GM12878 (cell line): ENCODE results near the gene CACUL1. TPM values are rescaled to one million over a fixed set of nuclear protein-coding genes. Genes with fewer than 3 reads are reported as not detected.

Experiments used
- ATAC-seq: fragments of 200-7000 bp; cut with Tn5 transposase; 3 replicates; pipeline ENCODE4 v1.9.1; 2020; ENCODE audit warnings: mild to moderate bottlenecking, moderate library complexity
- BruUV-seq: library from RNA; stranded (reverse); fragments of 400-500 nt; replicated peaks from 2 replicates; lab custom pipeline; 2021; lab: Mats Ljungman, UMichigan
- CTCF ChIA-PET: fragments of 300-600 bp; sonication (Branson Sonifier 250); formaldehyde crosslinking; extraction: SDS; loops from one replicate; lab custom pipeline; 2021; ENCODE audit warnings: inconsistent platforms; lab: Yijun Ruan, JAX
- POLR2A ChIA-PET: fragments of 350-600 bp; formaldehyde crosslinking; extraction: SDS; loops from one replicate; lab custom pipeline; 2021; ENCODE audit warnings: inconsistent platforms; lab: Charles Lee
- RAD21 ChIA-PET: fragments of 300-600 bp; sonication (Branson Sonifier 250); formaldehyde crosslinking; loops from one replicate; lab custom pipeline; 2023; ENCODE audit warnings: antibody characterized with exemption; ENCODE audit not compliant: unreplicated experiment; lab: Charles Lee
- SMC1A ChIA-PET: fragments of 300-600 bp; sonication (Branson Sonifier 250); formaldehyde crosslinking; loops from one replicate; lab custom pipeline; 2023; ENCODE audit not compliant: unreplicated experiment, uncharacterized antibody; lab: Charles Lee
- DNase-seq: peaks from one replicate; pipeline ENCODE4 v3.0.0-alpha.2; 2011; ENCODE audit warnings: low read depth, low spot score
- FAIRE-seq: peaks from 3 replicates; lab custom pipeline; 2011; peaks lifted over from hg19 to GRCh38; lab: Jason Lieb, UNC
- H2AFZ ChIP-seq: 2 replicates; pipeline ENCODE4 v1.6.0; 2011; ENCODE audit warnings: low read depth, low read length, control low read depth; ENCODE audit not compliant: control insufficient read depth
- H3K27ac ChIP-seq: 2 replicates; pipeline ENCODE4 v1.5.1; 2011; ENCODE audit warnings: control low read depth; ENCODE audit not compliant: control insufficient read depth, insufficient read depth
- H3K27me3 ChIP-seq, 2 experiments: replicated peaks in 1 of 2; 2 replicates each; pipeline versions ENCODE4 v1.6.0 to v1.6.1; 2011; ENCODE audit warnings: low read length in 1 of 2; ENCODE audit not compliant: control insufficient read depth in 2 of 2, insufficient read depth in 2 of 2
- H3K36me3 ChIP-seq, 2 experiments: 2 replicates each; pipeline ENCODE4 v1.5.1; 2011; ENCODE audit warnings: low read length in 1 of 2; ENCODE audit not compliant: control insufficient read depth in 2 of 2, insufficient read depth in 2 of 2
- H3K4me1 ChIP-seq: 2 replicates; pipeline ENCODE4 v1.6.1; 2011; ENCODE audit warnings: mild to moderate bottlenecking, low read length, moderate library complexity, mixed read lengths; ENCODE audit not compliant: control insufficient read depth, insufficient read depth
- H3K4me2 ChIP-seq: 2 replicates; pipeline ENCODE4 v1.6.0; 2011; ENCODE audit warnings: control low read depth; ENCODE audit not compliant: control insufficient read depth, insufficient read depth
- H3K4me3 ChIP-seq: fragments of 200-600 bp; sonication (generic); 2 replicates; pipeline ENCODE4 v1.5.1; 2016
- H3K79me2 ChIP-seq: 2 replicates; pipeline ENCODE4 v1.6.0; 2011; ENCODE audit warnings: low read length; ENCODE audit not compliant: control insufficient read depth, insufficient read depth
- H3K9ac ChIP-seq: 2 replicates; pipeline ENCODE4 v1.8.0; 2011; ENCODE audit warnings: low read length, control low read depth, mixed read lengths; ENCODE audit not compliant: control insufficient read depth, insufficient read depth
- H3K9me3 ChIP-seq: replicated peaks from 3 replicates; pipeline ENCODE4 v1.5.1; 2011; ENCODE audit warnings: mild to moderate bottlenecking, low read length; ENCODE audit not compliant: control insufficient read depth, insufficient read depth
- H4K20me1 ChIP-seq: 2 replicates; pipeline ENCODE4 v1.6.0; 2011; ENCODE audit not compliant: control insufficient read depth, insufficient read depth
- ASH2L ChIP-seq: fragments of 300-600, 200-600 bp; sonication (generic); IDR thresholded peaks from 2 replicates; pipeline ENCODE4 v1.6.1; 2017; ENCODE audit warnings: low read depth, mild to moderate bottlenecking, borderline replicate concordance
- BCL3 ChIP-seq: IDR thresholded peaks from 2 replicates; pipeline ENCODE4 v1.6.1; 2011; ENCODE audit warnings: borderline replicate concordance, low read depth, mild to moderate bottlenecking, moderate library complexity, low read length; ENCODE audit not compliant: insufficient read depth, poor library complexity, severe bottlenecking
- MEF2A ChIP-seq: IDR thresholded peaks from 2 replicates; pipeline ENCODE4 v1.6.1; 2011; ENCODE audit warnings: low read depth, mild to moderate bottlenecking, low read length, moderate library complexity; ENCODE audit not compliant: insufficient read depth
- NFYA ChIP-seq: IDR thresholded peaks from 2 replicates; pipeline ENCODE4 v1.6.1; 2011; ENCODE audit warnings: low read depth, mild to moderate bottlenecking, low read length, improper control_type of control experiment, borderline replicate concordance
- NR2F1 ChIP-seq: fragments of 450-650 bp; conservative IDR thresholded peaks from 2 replicates; pipeline ENCODE4 v1.6.1; 2017; ENCODE audit warnings: mild to moderate bottlenecking
- PAX5 ChIP-seq: IDR thresholded peaks from 2 replicates; pipeline ENCODE4 v1.6.1; 2011; ENCODE audit warnings: low read depth, low read length, borderline replicate concordance
- SIN3A ChIP-seq: IDR thresholded peaks from 2 replicates; pipeline ENCODE4 v1.6.1; 2012; ENCODE audit warnings: low read depth, low read length, improper control_type of control experiment
- SMAD5 ChIP-seq: IDR thresholded peaks from 2 replicates; pipeline ENCODE4 v1.6.1; 2016; ENCODE audit warnings: antibody characterized with exemption, low read depth
- ZBTB40 ChIP-seq: fragments of 450-650 bp; IDR thresholded peaks from 2 replicates; pipeline ENCODE4 v1.6.1; 2016; ENCODE audit warnings: mild to moderate bottlenecking, moderate library complexity, borderline replicate concordance
- WGBS: methylation state at CpG from one replicate; pipeline ENCODE4 v1.1.6; 2016; ENCODE audit warnings: low lambda C conversion rate; ENCODE audit not compliant: insufficient replicate concordance, insufficient coverage; ENCODE audit errors: missing lambda C conversion rate; 5-methylcytosine and 5-hydroxymethylcytosine counted together
- in situ Hi-C: fragments of 300-500 bp; cut with MboI; formaldehyde crosslinking; loops from 9 replicates; pipeline ENCODE4 v1.14.3; 2018; ENCODE audit warnings: mixed read lengths
- intact Hi-C: fragments of 100-400 bp; cut with micrococcal nuclease; formaldehyde crosslinking; loops from one replicate; pipeline ENCODE4 v1.14.2; 2022; ENCODE audit not compliant: unreplicated experiment
- polyA plus RNA-seq, 11 experiments: library from polyadenylated mRNA; depleted of rRNA in 4 of 11; unstranded in 6 of 11; stranded (reverse) in 5 of 11; fragments of >200 nt; fragmentation: Nextera tagmentation in 4 of 11; fragmentation: Illumina TruSeq in 1 of 11; extraction: Ambion mirVana in 4 of 11; extraction: Trizol in 1 of 11; gene quantifications; 1 replicate in 1 of 11; 2 replicates in 10 of 11; pipeline versions ENCODE4 v1.2.1 to v1.2.3, GENCODE V29; 2011 to 2016; ENCODE audit warnings: inconsistent platforms in 2 of 11, missing spikeins in 2 of 11, low read depth in 1 of 11
- total RNA-seq, 4 experiments: library from RNA; depleted of rRNA in 3 of 4; stranded (reverse); fragments of >200 nt in 3 of 4; fragmentation: Illumina TruSeq in 1 of 4; extraction: Trizol in 1 of 4; gene quantifications; 2 replicates each; pipeline versions ENCODE4 v1.2.1 to v1.2.3, GENCODE V29; 2013 to 2021
- TF ChIP-seq, protein P1 (sequence below): fragments of 450-650 bp; formaldehyde crosslinking; IDR thresholded peaks from 2 replicates; pipeline ENCODE4 v1.4.0; 2022; ENCODE audit warnings: mild to moderate bottlenecking, moderate library complexity

CACUL1 gene
- total and polyA plus RNA-seq, 10 of the 15 experiments (the other 5 are each of a cell fraction or from before 2014, with no cell fraction given) = 7.4 to 23.2 (median 13.0) TPM

DNA sequence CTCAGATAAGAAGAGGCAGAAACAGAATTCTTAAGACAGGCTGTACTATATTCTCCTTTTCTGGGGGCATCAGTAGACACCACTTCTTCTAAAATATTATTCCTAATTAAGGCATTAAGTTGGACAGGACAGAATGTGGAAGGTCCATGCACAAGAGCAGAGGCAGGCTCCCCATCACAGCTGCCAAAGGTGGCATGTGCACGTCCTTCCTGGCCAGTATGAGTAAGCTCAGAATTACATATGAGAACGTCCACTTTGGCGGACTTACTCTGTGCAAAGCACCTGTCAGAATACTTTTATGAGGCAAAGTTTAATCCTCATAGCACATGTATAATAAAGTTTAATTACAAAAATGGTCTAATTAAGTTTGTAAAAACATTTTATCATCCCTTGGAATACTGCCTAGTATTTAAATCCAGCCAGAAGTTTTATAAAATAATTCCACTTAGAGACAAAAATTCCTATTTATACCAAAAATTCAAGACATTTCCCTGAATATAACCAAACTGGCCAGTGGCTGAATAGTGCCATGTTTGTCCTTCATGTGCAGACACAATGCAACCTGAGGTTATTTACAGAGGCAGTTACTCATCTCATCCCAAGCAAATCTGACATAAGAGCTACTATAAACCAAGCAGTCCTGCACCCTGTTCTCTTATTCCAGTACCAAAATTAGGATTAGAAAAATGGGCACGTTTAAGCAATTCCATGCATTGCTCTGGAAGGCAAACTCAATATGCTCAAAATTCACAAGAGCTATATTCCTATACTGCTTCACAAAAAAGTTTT lies 65.5 kb downstream of the CACUL1 start:
- Histone ChIP-seq H3K4me1 (no peaks in the 10 kb centered on the region), H4K20me1 (no peaks in the 10 kb centered on the region), H3K36me3 (peaks cover 0 to 8% of the 10 kb centered on the region in 2 experiments; a peak in 2 of 4 replicates), H2AFZ (no peak overlapping the region), H3K27ac (no peak overlapping the region), H3K27me3 (no peaks in the 10 kb centered on the region), H3K9me3 (no peaks in the 10 kb centered on the region), H3K4me3 (no peak overlapping the region), H3K9ac (no peak overlapping the region), H3K4me2 (no peak overlapping the region), H3K79me2 (no peaks in the 10 kb centered on the region)
- in situ Hi-C loops (no loop called here), intact Hi-C loops (no loop called here)
- ChIA-PET POLR2A (no interaction called here), RAD21 (no interaction called here), CTCF (interaction anchor here (1.0 kb wide), 1 partner anchor 32 kb away, joined by 4 read pairs; no protein-coding TSS in a partner anchor), SMC1A (interaction anchor here (0.7 to 1.1 kb wide), 3 partner anchors 9 to 32 kb away, joined by 3 to 4 read pairs (median 3); no protein-coding TSS in a partner anchor)
- FAIRE-seq (no peak), ATAC-seq (no peak), DNase-seq (no peak)
- no TSS peak for BruUV-seq
- WGBS = 100% methylated on average over 4 of the region's 4 CpGs
- TF ChIP-seq SIN3A (no peak), NFYA (no peak), ZBTB40 (no peak), NR2F1 (no peak), PAX5 (no peak), BCL3 (no peak), ASH2L (no peak), SMAD5 (no peak), MEF2A (no peak)
- TF ChIP-seq, protein P1, sequence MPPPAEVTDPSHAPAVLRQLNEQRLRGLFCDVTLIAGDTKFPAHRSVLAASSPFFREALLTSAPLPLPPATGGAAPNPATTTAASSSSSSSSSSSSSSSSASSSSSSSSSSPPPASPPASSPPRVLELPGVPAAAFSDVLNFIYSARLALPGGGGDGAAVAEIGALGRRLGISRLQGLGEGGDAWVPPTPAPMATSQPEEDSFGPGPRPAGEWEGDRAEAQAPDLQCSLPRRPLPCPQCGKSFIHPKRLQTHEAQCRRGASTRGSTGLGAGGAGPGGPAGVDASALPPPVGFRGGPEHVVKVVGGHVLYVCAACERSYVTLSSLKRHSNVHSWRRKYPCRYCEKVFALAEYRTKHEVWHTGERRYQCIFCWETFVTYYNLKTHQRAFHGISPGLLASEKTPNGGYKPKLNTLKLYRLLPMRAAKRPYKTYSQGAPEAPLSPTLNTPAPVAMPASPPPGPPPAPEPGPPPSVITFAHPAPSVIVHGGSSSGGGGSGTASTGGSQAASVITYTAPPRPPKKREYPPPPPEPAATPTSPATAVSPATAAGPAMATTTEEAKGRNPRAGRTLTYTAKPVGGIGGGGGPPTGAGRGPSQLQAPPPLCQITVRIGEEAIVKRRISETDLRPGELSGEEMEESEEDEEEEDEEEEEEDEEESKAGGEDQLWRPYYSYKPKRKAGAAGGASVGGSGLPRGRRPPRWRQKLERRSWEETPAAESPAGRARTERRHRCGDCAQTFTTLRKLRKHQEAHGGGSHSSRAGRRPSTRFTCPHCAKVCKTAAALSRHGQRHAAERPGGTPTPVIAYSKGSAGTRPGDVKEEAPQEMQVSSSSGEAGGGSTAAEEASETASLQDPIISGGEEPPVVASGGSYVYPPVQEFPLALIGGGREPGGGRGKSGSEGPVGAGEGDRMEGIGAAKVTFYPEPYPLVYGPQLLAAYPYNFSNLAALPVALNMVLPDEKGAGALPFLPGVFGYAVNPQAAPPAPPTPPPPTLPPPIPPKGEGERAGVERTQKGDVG = no peak
